IPS-18c (cell line): Measurements from ENCODE around the gene NLRC5.
"Not testable (repeated sequence)": the region's sequence is repeated elsewhere in the genome, so short reads cannot be mapped to it uniquely, and the experiment has no call there.

Experiments
- H3K4me3 ChIP-seq: 2 replicates; pipeline ENCODE4 v1.7.0; 2013; ENCODE audit warnings: low read depth, mild to moderate bottlenecking, low read length, moderate library complexity; ENCODE audit not compliant: insufficient read depth
- H3K9me3 ChIP-seq: one replicate; pipeline ENCODE4 v1.6.1; 2013; ENCODE audit warnings: mild to moderate bottlenecking, low read length, moderate library complexity; ENCODE audit not compliant: control insufficient read depth, insufficient read depth

NLRC5 gene

DNA sequence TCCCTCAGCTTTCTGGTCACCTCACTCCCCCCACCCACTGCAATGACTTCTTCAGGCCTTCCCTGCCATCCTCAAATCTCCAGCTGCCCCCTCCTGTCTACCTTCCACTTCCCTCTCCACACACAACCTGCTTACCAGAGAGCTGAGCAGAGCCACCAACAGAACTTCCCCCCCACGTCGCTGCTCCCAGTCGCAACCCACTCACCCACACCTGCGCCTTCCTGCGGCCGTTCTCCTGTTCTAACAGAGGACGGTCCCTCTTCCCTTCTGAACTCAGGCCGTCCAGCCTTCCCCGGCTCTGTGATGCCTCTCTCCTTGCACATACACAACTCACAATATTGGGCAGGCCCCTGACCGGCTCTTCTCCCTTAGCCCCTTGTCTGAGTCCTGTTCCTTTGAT lies 13.6 kb upstream of the NLRC5 start:
- Histone ChIP-seq H3K4me3 (no peak overlapping the region), H3K9me3 (no peaks in the 10 kb centered on the region)

DNA sequence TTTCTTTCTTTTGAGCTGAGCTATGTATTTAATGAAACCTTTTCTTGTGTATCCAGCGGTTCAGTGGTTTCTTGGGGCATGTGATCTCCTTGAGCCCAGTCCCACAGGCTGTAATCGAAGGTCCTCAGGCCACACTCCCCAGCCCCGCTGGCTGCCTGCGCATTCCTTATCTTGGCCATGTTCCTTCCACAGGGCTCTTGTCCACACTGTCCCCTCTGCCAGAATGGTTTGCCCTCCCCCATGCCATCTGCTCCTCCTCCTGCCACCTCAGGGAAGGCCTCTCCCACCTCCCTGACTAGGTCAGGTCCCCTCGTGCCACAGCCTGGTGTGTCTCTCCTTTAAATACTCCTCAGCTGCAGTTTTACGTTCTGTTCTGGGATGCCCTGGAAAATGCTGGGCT lies 12.1 kb upstream of the NLRC5 start:
- Histone ChIP-seq H3K9me3 (no peaks in the 10 kb centered on the region), H3K4me3 (no peak overlapping the region)

DNA sequence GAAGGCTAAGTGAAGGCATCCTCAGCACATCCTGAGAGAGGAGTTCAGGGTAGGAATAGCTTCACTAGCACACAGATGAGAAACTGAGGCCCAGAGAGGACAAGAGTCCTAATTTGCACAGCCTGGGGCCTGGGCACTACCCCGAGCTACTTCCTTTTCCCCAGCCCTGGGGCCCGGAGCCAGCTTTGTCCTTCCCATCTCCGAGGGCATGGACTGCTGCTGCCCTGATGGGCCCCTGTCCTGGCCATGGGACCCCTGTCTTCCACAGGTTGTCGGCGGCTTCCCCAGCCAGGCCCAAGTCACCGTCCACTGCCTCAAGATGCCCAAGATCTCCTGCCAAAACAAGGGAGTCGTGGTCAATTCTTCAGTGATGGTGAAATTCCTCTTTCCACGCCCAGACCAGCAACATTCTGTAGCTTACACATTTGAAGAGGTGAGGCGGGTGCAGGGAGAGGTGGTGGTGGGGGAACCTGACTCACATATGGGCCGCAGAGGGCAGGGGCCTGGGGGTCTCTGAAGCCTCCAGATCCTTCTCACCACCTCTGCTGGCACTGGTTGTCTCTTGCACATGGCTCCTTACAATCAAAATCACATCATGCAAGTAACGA lies 11.4 kb upstream of the NLRC5 start:
- no peaks in the 10 kb centered on the region for H3K9me3 ChIP-seq
- H3K4me3 ChIP-seq, result no peak overlapping the region

DNA sequence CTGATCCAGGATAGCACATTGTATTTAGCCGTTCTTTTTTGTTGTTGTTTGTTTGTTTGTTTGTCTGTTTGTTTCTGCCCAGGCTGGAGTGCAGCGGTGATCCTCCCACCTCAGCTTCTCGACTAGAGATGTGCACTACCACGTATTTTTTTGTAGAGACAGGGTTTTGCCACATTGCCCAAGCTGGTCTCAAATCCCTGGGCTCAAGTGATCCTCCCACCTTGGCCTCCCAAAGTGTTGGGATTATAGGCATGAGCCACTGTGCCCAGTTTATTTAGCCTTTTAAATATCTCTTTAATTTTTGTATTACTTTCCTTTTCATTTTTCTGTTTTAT lies 9.2 kb upstream of the NLRC5 start:
- Histone ChIP-seq H3K9me3 (no peaks in the 10 kb centered on the region), H3K4me3 (no peak overlapping the region)

DNA sequence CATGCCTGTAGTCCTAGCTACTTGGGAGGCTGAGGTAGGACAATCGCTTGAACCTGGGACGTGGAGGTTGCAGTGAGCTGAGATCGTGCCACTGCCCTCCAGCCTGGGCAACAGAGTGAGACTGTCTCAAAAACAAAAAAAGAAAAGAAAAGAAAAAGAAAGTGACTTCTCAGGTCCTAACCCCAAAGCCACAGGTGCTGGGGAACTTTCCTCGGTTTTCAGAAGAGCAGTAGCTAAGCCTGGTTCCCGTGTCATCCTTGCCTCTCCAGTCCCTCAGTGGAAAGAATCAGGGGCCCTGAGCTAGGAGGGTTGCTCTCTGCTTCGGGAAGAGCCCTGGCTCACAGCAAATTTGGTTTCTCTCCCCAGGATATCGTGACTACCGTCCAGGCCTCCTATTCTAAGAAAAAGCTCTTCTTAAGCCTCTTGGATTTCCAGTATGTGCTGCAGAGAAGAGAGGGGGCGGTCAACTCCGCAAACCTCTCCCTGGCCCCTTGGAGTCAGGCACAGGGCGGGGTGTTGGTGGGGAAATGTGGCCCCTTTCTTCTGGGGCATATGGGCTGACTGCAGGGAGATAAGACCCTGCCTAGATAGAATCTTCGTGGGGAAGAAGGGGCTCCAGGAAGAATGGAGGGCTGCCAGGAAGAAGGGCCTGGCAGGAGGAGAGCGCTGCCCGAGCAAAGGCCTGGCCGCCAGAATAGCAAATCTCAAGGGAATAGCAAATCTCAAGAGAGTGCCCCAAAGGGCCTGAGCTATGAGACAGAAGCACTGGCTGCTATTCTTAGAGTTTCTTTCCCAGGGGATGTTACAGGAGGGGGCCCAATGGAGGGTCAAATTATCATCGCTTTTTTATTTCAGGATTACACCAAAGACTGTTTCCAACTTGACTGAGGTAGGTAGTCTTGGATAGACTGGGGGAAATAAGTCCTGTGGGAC lies 8.3 kb upstream of the NLRC5 start:
- Histone ChIP-seq H3K9me3 (no peaks in the 10 kb centered on the region), H3K4me3 (no peak overlapping the region)

DNA sequence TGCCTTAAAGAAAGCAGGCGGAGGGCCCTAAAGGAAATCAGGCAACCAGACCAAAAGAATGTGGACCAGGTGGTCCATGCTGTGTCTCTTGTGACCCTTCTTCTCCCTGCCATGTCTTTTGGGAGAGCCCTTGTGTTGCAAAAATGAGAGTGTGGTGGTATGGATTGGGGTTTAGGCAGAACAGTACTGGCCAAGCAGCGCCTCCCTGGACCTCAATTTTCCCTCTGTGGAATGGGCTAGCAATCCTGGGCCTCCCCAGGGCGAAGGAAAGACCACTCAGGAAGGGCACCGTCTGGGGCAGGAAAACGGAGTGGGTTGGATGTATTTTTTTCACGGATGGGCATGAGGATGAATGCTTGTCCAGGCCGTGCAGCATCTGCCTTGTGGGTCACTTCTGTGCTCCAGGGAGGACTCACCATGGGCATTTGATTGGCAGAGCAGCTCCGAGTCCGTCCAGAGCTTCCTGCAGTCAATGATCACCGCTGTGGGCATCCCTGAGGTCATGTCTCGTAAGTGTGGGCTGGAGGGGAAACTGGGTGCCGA lies 7.6 kb upstream of the NLRC5 start:
- Histone ChIP-seq H3K9me3 (no peaks in the 10 kb centered on the region), H3K4me3 (no peak overlapping the region)

DNA sequence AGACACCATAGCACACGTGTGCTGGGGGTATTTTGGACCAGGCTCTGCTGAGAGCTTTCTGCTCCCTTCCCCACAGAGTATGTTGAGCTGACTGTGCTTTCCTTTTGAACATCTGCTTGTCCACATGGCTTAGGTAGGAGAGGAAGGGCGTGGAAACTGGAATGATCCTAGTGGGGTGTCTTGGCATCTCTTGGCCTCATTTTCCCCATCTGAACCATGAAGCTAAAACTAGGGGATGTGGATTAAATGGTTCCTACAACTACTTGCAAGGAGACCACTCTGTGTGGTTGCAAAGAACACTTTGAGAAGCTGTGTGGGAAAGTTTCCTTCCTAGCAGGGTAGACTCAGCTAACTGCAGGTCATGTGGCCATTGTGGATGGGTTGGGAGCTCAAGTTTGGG lies 6.7 kb upstream of the NLRC5 start:
- Histone ChIP-seq H3K9me3 (no peaks in the 10 kb centered on the region), H3K4me3 (no peak overlapping the region)

DNA sequence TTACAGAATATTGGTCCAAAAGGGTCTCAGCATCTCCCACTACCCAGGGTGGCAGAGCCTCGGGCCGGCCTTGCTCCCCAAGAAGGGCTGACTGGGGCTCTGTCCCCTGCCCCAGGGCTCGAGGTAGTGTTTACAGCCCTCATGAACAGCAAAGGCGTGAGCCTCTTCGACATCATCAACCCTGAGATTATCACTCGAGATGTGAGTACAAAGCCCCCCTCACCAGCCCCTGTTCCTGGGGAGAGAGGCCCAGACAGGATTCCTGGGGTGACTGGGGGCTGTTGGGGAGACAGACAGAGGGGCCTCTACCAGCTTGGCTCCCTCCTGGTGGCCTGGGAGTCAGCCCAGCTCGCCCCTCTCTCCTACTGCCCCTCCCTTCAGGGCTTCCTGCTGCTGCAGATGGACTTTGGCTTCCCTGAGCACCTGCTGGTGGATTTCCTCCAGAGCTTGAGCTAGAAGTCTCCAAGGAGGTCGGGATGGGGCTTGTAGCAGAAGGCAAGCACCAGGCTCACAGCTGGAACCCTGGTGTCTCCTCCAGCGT lies 6.1 kb upstream of the NLRC5 start:
- H3K9me3 ChIP-seq, result no peaks in the 10 kb centered on the region
- no peak overlapping the region for H3K4me3 ChIP-seq

DNA sequence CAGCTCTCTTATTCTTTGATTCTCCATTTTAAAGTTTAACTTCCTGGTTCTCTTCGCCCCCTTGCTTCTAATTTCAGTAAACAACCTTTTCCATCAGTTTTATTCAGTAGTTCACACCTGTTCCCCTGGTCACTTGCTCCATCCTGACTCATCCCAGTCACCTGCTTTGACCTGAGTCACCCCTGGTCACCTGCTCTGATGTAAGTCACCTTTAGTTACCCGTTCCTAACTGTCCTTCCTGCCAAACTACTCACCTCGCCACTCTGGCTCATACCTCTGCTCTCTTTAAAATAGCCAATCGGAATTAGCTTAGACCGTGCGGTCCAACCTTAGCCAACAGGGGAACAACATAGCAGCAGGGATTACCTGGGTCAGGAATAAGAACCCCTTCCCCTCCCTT lies 4.7 kb upstream of the NLRC5 start:
- H3K9me3 ChIP-seq, result no peaks in the 10 kb centered on the region

DNA sequence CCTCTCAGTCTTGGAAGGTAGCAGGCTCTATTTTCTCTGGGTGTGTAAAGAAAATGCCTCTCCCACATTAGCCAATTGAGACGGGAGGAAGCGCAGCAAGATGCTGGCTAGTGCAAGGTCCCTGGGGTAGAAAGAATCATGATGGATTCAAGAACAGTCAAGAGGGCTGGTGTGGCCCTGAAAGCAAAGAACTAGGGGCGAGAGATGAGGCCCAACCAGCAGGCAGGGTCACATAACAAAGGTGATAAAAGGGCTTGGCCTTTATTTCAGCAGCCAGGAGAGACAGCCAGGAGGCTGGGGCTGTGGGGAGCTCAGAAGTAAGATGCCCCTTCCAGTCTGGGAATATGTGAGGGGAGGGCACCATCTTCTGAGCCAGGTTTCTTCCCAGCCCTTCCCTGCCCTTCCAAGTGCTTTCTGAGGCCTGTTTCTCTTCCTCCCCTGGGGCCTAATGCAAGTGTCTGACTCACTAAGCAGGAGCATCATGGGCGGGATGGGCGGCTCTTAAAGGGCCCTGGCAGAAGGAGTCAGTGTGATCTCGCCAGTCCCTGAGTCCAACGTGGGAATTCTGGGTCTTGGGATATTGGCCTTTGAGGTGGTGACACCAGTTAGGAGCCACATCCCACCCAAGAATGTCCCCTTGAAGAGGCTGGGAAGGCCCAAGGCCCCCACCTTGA lies 3.9 kb upstream of the NLRC5 start:
- H3K4me3 ChIP-seq, result no peak overlapping the region

More for the DNA sequence above, 4.7 kb upstream of the NLRC5 start:
- H3K4me3 ChIP-seq, result no peak overlapping the region

DNA sequence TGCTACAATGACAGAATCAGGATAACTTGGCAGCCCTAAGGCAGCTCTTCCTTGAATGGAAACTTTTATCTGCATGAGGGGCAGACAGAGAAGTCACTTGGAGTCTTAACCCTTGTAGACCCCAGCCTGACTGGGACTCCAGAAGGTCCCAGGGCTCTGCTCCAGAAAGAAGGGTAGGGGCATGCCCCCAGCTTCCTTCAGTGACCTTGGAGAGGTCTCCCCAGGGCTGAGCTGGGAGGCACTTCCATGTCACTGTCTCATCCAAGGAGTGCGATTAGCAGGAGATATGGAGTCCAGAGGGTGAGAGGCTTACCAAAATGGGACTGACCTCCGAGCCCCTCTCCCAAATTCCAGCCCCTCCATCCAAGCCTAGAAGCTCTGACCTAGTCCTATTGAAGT lies 3.4 kb upstream of the NLRC5 start:
- no peak overlapping the region for H3K4me3 ChIP-seq
- no peaks in the 10 kb centered on the region for H3K9me3 ChIP-seq

More for the DNA sequence above, 3.9 kb upstream of the NLRC5 start:
- no peaks in the 10 kb centered on the region for H3K9me3 ChIP-seq

DNA sequence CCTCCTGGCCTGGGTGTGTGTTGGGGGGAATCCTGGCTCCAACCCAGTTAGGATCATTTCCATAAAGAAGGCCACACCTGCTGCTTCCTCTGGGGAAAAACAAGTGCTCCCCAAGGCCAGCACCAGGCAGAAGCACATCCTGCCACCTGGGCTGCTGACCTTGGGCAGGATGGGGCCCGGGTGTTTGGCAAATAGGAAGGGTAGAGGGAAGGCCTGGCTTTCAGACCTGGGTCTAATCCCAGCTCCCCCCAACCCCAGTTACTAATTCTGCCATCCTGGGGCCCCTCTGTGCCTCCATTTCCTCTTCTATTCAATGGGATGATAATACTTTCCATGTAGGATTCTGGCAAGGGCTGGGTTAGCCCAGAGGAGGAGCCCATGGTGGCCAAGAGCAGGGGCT lies 3.0 kb upstream of the NLRC5 start:
- Histone ChIP-seq H3K4me3 (no peak overlapping the region), H3K9me3 (no peaks in the 10 kb centered on the region)

DNA sequence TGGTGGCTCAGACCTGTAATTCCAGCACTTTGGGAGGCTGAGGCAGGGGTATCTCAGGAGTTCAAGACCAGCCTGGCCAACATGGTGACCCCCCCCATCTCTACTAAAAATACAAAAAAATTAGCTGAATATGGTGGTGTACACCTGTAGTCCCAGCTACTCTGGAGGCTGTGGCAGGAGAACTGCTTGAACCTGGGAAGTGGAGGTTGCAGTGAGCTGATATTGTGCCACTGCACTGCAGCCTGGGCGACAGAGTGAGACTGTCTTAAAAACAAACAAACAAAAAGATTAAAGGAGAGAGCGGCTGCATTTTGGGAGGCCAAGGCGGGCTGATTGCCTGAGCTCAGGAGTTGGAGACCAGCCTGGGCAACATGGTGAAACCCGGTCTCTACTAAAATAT lies 2.4 kb upstream of the NLRC5 start:
- H3K4me3 ChIP-seq, H3K9me3 ChIP-seq: not testable (repeated sequence)

DNA sequence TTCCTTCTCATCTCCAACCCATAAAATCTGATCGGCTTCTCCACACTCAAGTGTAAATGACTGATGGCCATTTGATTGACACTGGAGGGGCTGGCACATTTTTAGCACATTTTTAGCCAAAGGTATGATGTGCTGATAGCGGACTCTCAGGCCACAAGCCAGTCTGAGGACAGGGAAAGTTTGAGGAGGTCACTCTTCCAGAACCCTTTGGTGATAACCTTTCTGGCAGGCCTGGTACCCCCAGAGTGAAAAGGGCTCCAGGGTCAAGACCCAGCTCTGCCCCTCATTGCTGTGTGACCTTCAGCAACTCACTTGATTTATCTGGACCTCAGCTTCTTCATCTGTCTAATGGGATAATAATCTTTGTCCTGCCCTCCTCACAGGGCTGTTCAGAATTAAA lies 1.7 kb upstream of the NLRC5 start:
- H3K4me3 ChIP-seq, result no peak overlapping the region

DNA sequence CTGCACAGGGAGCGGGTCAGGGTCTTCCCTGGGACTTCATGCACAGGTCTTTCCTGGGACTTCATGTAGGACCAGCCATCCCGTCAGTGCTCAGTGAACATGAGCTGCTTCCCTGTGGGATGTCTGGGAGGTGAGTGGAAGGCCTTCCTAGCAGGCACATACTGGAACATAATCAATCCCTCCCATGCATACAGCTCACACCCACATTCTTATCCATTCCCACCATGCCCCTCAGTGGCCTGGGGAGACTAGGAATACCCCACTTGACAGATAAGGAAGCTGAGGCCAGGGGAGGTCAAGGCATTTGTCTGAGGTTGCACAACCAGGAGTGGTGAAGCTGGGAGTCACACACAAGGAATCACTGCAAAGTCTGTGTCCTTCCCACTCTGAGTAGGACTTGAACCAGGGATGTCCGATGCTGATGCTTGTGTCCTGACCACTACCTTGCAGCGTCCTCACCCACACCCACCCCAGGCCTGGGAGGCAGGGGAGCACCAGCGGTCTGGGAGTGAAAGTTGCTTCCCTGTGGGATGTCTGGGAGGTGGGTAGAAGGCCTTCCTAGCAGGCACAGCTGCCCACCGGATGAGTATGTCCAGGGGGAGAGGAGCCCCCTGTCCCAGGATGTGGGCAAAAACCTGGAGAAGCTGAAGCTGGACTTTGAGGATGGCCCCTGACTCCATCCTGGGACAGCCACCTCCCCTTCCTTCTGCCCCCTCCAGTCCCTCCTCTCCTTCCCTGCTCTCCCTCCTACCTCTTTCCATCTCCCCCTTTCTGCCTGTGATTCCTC lies 1.0 kb upstream of the NLRC5 start:
- Histone ChIP-seq H3K4me3 (peak overlapping the region; percentile 67; the same call in 1 of the 2 replicates), H3K9me3 (no peaks in the 10 kb centered on the region)

More for the DNA sequence above, 1.7 kb upstream of the NLRC5 start:
- H3K9me3 ChIP-seq, result no peaks in the 10 kb centered on the region

DNA sequence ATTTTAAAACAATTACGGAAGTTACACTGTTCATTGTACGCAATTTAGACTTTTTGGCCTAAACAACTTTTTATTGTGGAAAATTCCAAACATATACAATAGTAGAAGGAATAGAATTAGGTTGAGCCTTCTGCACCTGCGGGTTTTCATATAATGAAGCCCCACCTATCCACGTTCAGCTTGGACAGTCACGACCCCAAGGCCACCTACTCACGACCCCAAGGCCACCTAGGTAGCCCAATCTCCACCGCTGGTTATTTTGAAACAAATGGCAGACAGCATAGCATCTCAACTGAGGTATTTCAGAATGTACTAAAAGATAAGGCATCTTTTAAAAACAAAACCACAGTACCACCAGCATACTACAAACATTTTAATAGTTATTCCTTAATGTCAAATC lies 631 bp downstream of the NLRC5 start:
- peak overlapping the region; percentile 67 for H3K4me3 ChIP-seq
- H3K9me3 ChIP-seq, result no peaks in the 10 kb centered on the region
